ENCODE results near the gene PHLPP1. TPM values are rescaled to one million over a fixed set of nuclear protein-coding genes. Genes with fewer than 3 reads are reported as not detected.

The PHLPP1 gene
- total RNA-seq, 1 experiment from 2014 or later: 6.6 TPM

GRCh38 chr18:62716619-62717168, 1.4 kb downstream of the PHLPP1 start:
- DNase-seq (ENCODE audit: low spot score): no peak
- in situ Hi-C loops (cut with HindIII; ENCODE audit: low sequenced_read_pairs): no loop called here

GRCh38 chr18:62717169-62717924, 2.0 kb downstream of the PHLPP1 start:
- peak; percentile 65 for DNase-seq (ENCODE audit: low spot score)

GRCh38 chr18:62717925-62718800, 2.8 kb downstream of the PHLPP1 start:
- no peak for DNase-seq (ENCODE audit: low spot score)
- in situ Hi-C loops (cut with HindIII; ENCODE audit: low sequenced_read_pairs): no loop called here

More at GRCh38 chr18:62717169-62717924, 2.0 kb downstream of the PHLPP1 start:
- in situ Hi-C loops (cut with HindIII; ENCODE audit: low sequenced_read_pairs): no loop called here

- no peak for DNase-seq (ENCODE audit: low spot score)
- in situ Hi-C loops (cut with HindIII; ENCODE audit: low sequenced_read_pairs): no loop called here
Observed at GRCh38 chr18:62720048-62720447, 4.7 kb downstream of the PHLPP1 start.

GRCh38 chr18:62720766-62721613, 5.6 kb downstream of the PHLPP1 start:
- in situ Hi-C loops (cut with HindIII; ENCODE audit: low sequenced_read_pairs): no loop called here
- DNase-seq (ENCODE audit: low spot score): no peak

- in situ Hi-C loops (cut with HindIII; ENCODE audit: low sequenced_read_pairs): no loop called here
Observed at GRCh38 chr18:62721839-62722795, 6.8 kb downstream of the PHLPP1 start.

GRCh38 chr18:62723666-62724281, 8.4 kb downstream of the PHLPP1 start:
- in situ Hi-C loops (cut with HindIII; ENCODE audit: low sequenced_read_pairs): no loop called here
- no peak for DNase-seq (ENCODE audit: low spot score)

More at GRCh38 chr18:62721839-62722795, 6.8 kb downstream of the PHLPP1 start:
- DNase-seq (ENCODE audit: low spot score): no peak

GRCh38 chr18:62725896-62726295, 10.6 kb downstream of the PHLPP1 start:
- in situ Hi-C loops (cut with HindIII; ENCODE audit: low sequenced_read_pairs): no loop called here
- no peak for DNase-seq (ENCODE audit: low spot score)

GRCh38 chr18:62728254-62728653, 12.9 kb downstream of the PHLPP1 start:
- in situ Hi-C loops (cut with HindIII; ENCODE audit: low sequenced_read_pairs): no loop called here
- DNase-seq (ENCODE audit: low spot score): no peak

GRCh38 chr18:62729487-62730386, 14.4 kb downstream of the PHLPP1 start:
- in situ Hi-C loops (cut with HindIII; ENCODE audit: low sequenced_read_pairs): no loop called here
- no peak for DNase-seq (ENCODE audit: low spot score)

GRCh38 chr18:62730941-62731340, 15.6 kb downstream of the PHLPP1 start:
- in situ Hi-C loops (cut with HindIII; ENCODE audit: low sequenced_read_pairs): no loop called here
- DNase-seq (ENCODE audit: low spot score): no peak

GRCh38 chr18:62732617-62733016, 17.3 kb downstream of the PHLPP1 start:
- in situ Hi-C loops (cut with HindIII; ENCODE audit: low sequenced_read_pairs): no loop called here
- DNase-seq (ENCODE audit: low spot score): no peak

- no peak for DNase-seq (ENCODE audit: low spot score)
- in situ Hi-C loops (cut with HindIII; ENCODE audit: low sequenced_read_pairs): no loop called here
Observed at GRCh38 chr18:62734290-62734689, 18.9 kb downstream of the PHLPP1 start.

- in situ Hi-C loops (cut with HindIII; ENCODE audit: low sequenced_read_pairs): no loop called here
- DNase-seq (ENCODE audit: low spot score): no peak
Observed at GRCh38 chr18:62735387-62735786, 20.0 kb downstream of the PHLPP1 start.

GRCh38 chr18:62736077-62736855, 20.9 kb downstream of the PHLPP1 start:
- in situ Hi-C loops (cut with HindIII; ENCODE audit: low sequenced_read_pairs): no loop called here
- DNase-seq (ENCODE audit: low spot score): no peak

Measured in G401 (cell line).